Omental fat pad (tissue), 4 donors: ENCODE measurements around the gene VWA5A. TPM values are rescaled to one million over a fixed set of nuclear protein-coding genes. Genes with fewer than 3 reads are reported as not detected.

Experiments
- ATAC-seq: fragments of 150-250 bp; one replicate; pipeline ENCODE4 v1.9.1; 2016; ENCODE audit warnings: mild to moderate bottlenecking, moderate library complexity; ENCODE audit not compliant: low FRiP score
- DNase-seq: peaks from one replicate; pipeline ENCODE4 v3.0.0-alpha.2; 2019; ENCODE audit warnings: low spot score
- CTCF ChIP-seq, 3 donors: fragments of 450-650 bp; IDR thresholded peaks; one replicate each; pipeline ENCODE4 v1.5.1; 2016 to 2017; ENCODE audit warnings: antibody characterized with exemption in 3 of 3, mild to moderate bottlenecking in 3 of 3, moderate library complexity in 2 of 3
- total RNA-seq, 4 donors: library from RNA; depleted of rRNA; stranded (reverse); fragments of >200 nt; gene quantifications; one replicate each; pipeline ENCODE4 v1.1.0, GENCODE V29; 2016

Gene VWA5A
- total RNA-seq, 4 donors from 2014 or later: 9.7 to 19.5 (median 15.0) TPM

DNA sequence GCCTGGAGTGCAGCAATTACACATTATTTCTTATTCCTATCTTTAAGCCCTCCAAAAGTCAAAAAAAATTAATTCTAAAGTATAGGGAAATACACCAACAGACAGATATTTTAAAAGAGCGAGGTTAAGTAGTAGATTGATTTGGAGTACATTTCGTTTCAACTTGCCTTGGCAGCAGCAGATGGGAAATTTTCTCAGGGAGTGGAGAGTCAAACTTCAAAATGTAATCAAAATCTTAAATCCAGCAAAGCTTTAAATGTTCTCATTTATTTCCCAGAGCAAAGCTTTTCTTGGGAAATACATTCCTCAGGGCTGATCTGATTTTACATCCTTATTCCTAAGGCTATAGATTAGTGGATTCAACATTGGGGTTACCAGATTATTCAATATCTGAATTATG lies 21.9 kb upstream of the VWA5A start:
- no peak for TF ChIP-seq CTCF (IDR thresholded peaks at IDR 0.05)
- ATAC-seq (no peak), DNase-seq (no peak)

DNA sequence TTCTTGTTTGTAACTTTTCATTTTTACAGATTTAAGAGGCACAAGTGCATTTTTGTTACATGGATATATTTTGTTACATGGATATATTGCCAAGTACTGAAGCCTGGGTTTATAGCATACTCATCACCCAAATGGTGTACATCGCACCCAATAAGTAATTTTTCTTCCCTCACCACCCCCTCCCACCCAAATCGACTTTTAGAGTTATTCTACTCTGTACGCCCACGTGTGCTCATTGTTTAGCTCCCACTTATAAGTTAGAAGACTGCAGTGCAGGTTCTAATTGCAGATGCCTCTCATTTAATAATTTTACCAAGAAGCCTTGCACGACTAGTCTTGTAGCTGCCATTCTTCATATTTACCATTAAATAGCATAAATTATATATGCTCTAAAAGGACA lies 20.5 kb upstream of the VWA5A start:
- DNase-seq: no peak
- TF ChIP-seq CTCF (IDR thresholded peaks at IDR 0.05): no peak
- ATAC-seq: no peak

GRCh38 chr11:124096364-124096763 lies 18.9 kb upstream of the VWA5A start:
- DNase-seq (no peak), ATAC-seq (no peak)
- TF ChIP-seq CTCF (IDR thresholded peaks at IDR 0.05): no peak

GRCh38 chr11:124098141-124098540 lies 17.1 kb upstream of the VWA5A start:
- no peak for DNase-seq
- ATAC-seq: no peak
- no peak for TF ChIP-seq CTCF (IDR thresholded peaks at IDR 0.05)

DNA sequence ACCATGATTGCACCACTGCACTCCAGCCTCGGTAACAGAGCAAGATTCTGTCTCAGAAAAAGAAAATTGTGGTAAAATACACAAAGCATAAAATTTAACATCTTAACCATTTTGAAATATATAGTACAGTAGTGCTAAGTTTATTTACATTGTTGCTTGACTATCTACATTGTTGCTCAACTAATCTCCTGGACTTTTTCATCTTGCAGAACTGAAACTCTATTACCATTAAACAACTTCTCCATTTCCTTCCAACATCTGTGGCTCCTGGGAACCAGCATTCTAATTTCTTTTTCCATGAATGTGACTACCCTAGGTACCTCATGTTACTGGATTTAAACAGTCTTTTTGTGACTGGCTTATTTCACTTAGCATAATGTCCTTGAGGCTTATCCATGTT lies 13.5 kb upstream of the VWA5A start:
- no peak for ATAC-seq
- no peak for DNase-seq
- TF ChIP-seq CTCF (IDR thresholded peaks at IDR 0.05): no peak

DNA sequence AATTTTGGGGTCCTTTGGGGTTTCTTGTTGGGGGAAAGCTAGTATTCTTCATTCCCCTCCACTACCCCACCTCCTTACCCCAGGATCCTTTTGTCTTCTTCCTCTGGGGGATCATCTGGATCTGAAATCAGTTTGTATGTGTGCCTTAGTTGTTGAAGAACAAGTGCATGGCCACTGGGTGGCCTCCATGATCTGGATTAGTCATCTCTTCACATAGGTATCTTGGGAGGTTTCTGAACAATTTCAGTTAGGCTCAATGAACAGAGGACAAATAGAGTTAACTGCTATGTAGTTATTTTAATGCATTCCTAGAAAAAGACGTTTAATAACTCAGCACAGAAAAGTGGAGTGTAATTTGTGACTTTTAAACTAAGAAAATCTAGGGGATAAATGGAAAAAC lies 7.1 kb upstream of the VWA5A start:
- ATAC-seq (no peak), DNase-seq (no peak)
- TF ChIP-seq CTCF (IDR thresholded peaks at IDR 0.05): no peak

- DNase-seq: no peak
- TF ChIP-seq CTCF (IDR thresholded peaks at IDR 0.05): no peak
- ATAC-seq: no peak
Observed at GRCh38 chr11:124109377-124109776, 5.9 kb upstream of the VWA5A start.
